ENCODE measurements around the gene TRIM4. TPM values are rescaled to one million over a fixed set of nuclear protein-coding genes. Genes with fewer than 3 reads are reported as not detected.

The TRIM4 gene
- total RNA-seq, 1 experiment from 2014 or later: 10.0 TPM

DNA sequence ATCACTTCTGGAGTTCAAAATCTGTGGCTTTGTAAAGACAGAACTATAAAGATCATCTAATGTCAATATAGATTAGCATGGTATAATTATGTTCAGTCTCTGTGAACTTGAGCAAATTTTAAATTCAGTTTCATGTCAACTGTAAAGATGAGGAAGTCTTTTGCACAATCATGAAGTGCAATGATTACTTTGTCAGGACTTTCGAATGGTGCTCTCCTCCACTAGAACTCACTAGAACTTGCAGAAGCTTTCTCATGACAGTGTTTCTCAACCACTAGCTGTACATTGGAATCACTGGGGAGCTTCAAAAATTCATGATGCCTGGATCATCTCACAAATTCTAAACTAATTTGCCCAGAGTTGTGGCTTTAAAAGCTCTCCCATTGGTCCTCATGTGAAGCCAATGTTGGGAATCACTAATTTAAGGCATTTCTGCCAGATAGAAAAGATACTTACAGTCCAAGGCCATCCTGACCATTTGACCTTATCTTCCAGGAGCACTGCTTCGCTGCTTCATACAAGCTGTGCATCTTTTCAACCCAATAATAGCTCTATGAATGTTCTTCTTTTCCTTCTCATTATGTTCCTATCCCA lies 55.4 kb downstream of the TRIM4 start:
- in situ Hi-C loops (cut with HindIII; ENCODE audit: low sequenced_read_pairs): no loop called here
- no peak for DNase-seq (ENCODE audit: low spot score)

DNA sequence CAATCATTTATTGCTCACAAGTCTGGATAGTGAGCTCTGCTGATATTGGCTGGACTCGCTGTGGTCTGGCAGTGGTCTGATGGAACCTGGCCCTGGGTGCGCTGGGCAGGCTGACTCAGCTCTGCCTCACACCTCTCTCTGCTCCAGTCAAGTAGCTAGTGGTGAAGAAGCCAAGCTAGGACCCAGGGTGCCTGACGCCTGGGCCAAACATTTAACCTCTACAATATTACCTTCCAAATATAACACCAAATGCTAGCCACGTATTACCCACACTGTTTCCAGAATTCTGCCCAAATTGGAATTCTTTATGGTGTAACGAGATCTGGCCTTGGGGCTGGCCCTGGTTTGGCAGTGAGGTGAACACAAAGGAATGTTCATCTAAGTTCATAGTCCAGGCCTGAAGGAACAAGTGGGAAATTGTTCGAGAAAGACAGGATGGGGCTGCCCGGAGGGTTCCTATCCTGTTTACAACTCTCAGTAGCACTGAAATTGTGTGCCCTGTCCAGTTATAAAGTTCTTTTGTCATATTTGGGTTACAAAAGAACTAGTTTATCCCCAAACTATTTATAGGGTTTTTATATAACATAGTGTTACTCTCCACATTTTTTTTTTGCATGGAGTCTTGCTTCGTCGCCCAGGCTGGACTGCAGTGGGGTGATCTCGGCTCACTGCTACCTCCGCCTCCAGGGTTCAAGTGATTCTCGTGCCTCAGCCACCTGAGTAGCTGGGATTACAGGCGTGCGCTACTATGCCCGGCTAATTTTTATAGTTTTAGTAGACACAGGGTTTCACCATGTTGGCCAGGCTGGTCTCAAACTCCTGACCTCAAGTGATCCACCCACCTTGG lies 58.8 kb downstream of the TRIM4 start:
- in situ Hi-C loops (cut with HindIII; ENCODE audit: low sequenced_read_pairs): no loop called here

GRCh38 chr7:99855236-99855635 lies 64.1 kb downstream of the TRIM4 start:
- no peak for DNase-seq (ENCODE audit: low spot score)
- in situ Hi-C loops (cut with HindIII; ENCODE audit: low sequenced_read_pairs): no loop called here

More for the DNA sequence above, 58.8 kb downstream of the TRIM4 start:
- DNase-seq (ENCODE audit: low spot score): no peak

- no peak for DNase-seq (ENCODE audit: low spot score)
- in situ Hi-C loops (cut with HindIII; ENCODE audit: low sequenced_read_pairs): no loop called here
Measured at GRCh38 chr7:99848420-99849216, 70.7 kb downstream of the TRIM4 start.

DNA sequence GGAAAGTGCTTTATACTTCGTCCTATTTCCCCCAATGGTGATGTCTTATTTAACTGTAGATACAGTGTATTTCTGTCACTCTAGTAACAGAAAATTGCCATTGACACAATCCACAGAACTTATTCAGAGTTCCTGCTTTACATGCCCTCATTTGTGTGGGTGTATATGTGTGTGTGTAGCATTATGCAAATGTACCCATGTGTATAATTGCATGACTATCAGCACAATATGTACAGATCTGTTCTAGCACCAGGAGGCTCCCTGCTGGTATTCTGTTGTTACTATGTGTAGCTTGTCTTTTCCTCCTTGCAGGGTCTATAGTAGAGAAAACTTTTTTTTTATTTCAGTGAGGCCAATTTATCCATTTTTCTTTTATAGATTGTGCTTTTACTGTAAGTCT lies 75.0 kb downstream of the TRIM4 start:
- in situ Hi-C loops (cut with HindIII; ENCODE audit: low sequenced_read_pairs): no loop called here
- DNase-seq (ENCODE audit: low spot score): no peak

GRCh38 chr7:99843808-99844207 lies 75.5 kb downstream of the TRIM4 start:
- no peak for DNase-seq (ENCODE audit: low spot score)
- in situ Hi-C loops (cut with HindIII; ENCODE audit: low sequenced_read_pairs): no loop called here

DNA sequence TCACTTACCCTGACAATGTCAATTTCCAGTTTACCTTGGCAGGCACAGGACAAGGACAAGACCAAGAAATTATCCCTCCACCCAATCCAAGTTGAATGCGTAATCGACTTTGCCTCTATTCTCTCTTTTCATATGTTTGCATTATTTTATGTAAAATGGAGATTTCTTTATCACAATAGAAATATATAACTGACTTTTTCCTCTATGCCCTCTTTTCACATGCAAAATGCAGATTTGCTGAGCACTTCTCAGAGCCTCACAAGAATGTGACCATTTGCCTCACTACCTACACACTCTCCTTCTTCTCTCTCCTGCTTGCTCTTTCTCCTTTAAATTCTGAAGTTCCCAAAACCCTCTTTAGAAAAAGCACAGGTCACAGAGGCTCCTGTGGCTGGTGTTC lies 76.4 kb downstream of the TRIM4 start:
- no peak for DNase-seq (ENCODE audit: low spot score)
- in situ Hi-C loops (cut with HindIII; ENCODE audit: low sequenced_read_pairs): no loop called here

Other genes starting within 250 kb of the TRIM4 start
- not detected in 2 replicates for gene CYP3A5, start 239.5 kb downstream of the TRIM4 start, total RNA-seq (2014; rRNA removed; shearing (Covaris generic))
- not detected in 2 replicates for gene CYP3A7, start 184.3 kb downstream of the TRIM4 start, total RNA-seq (2014; rRNA removed; shearing (Covaris generic))
- gene CYP3A4, start 135.3 kb downstream of the TRIM4 start, total RNA-seq (2014; rRNA removed; shearing (Covaris generic)): not detected in 2 replicates
- gene CYP3A43, start 91.5 kb downstream of the TRIM4 start, total RNA-seq (2014; rRNA removed; shearing (Covaris generic)): not detected in 2 replicates
- not detected in 2 replicates for gene OR2AE1, start 42.5 kb downstream of the TRIM4 start, total RNA-seq (2014; rRNA removed; shearing (Covaris generic))
- not detected in 2 replicates for gene GJC3, start 10.1 kb upstream of the TRIM4 start, total RNA-seq (2014; rRNA removed; shearing (Covaris generic))
- gene AZGP1, start 56.5 kb upstream of the TRIM4 start, total RNA-seq (2014; rRNA removed; shearing (Covaris generic)): 1.1 TPM in 1 of 2 replicates, not detected in the other
- 13.8 and 19.4 TPM in 2 replicates for gene ZKSCAN1, start 96.1 kb upstream of the TRIM4 start, total RNA-seq (2014; rRNA removed; shearing (Covaris generic))
- gene ZSCAN21, start 130.2 kb upstream of the TRIM4 start, total RNA-seq (2014; rRNA removed; shearing (Covaris generic)): 12.2 and 23.1 TPM in 2 replicates
- 29.9 and 38.7 TPM in 2 replicates for gene ZNF3, start 162.2 kb upstream of the TRIM4 start, total RNA-seq (2014; rRNA removed; shearing (Covaris generic))
- 100 and 151 TPM in 2 replicates for gene COPS6, start 169.4 kb upstream of the TRIM4 start, total RNA-seq (2014; rRNA removed; shearing (Covaris generic))
- gene MCM7, start 181.9 kb upstream of the TRIM4 start, total RNA-seq (2014; rRNA removed; shearing (Covaris generic)): 356 and 361 TPM in 2 replicates
- gene AP4M1, start 182.1 kb upstream of the TRIM4 start, total RNA-seq (2014; rRNA removed; shearing (Covaris generic)): 19.7 and 34.3 TPM in 2 replicates
- 26.6 and 45.6 TPM in 2 replicates for gene TAF6, start 199.8 kb upstream of the TRIM4 start, total RNA-seq (2014; rRNA removed; shearing (Covaris generic))
- 26.6 and 30.0 TPM in 2 replicates for gene CNPY4, start 200.1 kb upstream of the TRIM4 start, total RNA-seq (2014; rRNA removed; shearing (Covaris generic))
- gene MBLAC1, start 207.4 kb upstream of the TRIM4 start, total RNA-seq (2014; rRNA removed; shearing (Covaris generic)): 1.7 and 2.9 TPM in 2 replicates
- 97.5 and 231 TPM in 2 replicates for gene LAMTOR4, start 229.4 kb upstream of the TRIM4 start, total RNA-seq (2014; rRNA removed; shearing (Covaris generic))
- 9.0 and 14.4 TPM in 2 replicates for gene TRAPPC14, start 239.2 kb upstream of the TRIM4 start, total RNA-seq (2014; rRNA removed; shearing (Covaris generic))
- 0.81 TPM in 1 of 2 replicates, not detected in the other for gene GAL3ST4, start 249.1 kb upstream of the TRIM4 start, total RNA-seq (2014; rRNA removed; shearing (Covaris generic))

All from G401 (cell line).